Activated naive CD8-positive, alpha-beta T cell treated with anti-CD3 and anti-CD28 coated beads, Interleukin-2, amount 50 U/mL, for 24 hours (primary cell): Measurements from ENCODE around the gene SLC22A23.
A peak's percentile ranks its signal among the peaks of the same experiment; 100 is the strongest.

ENCODE experiments used
- ATAC-seq: fragments of 150-1000 bp; cut with Tn5 transposase; one replicate; pipeline ENCODE4 v1.10.0; 2021
- DNase-seq: peaks from one replicate; pipeline ENCODE4 v3.0.0; 2021
- H3K27ac Mint-ChIP-seq: one replicate; pipeline ENCODE4 v1.8.0; 2021; ENCODE audit warnings: mild to moderate bottlenecking, mixed read lengths
- H3K27me3 Mint-ChIP-seq: one replicate; pipeline ENCODE4 v1.8.0; 2021; ENCODE audit warnings: mixed read lengths
- H3K36me3 Mint-ChIP-seq: one replicate; pipeline ENCODE4 v1.8.0; 2021; ENCODE audit warnings: low read depth, mixed read lengths
- H3K4me1 Mint-ChIP-seq: one replicate; pipeline ENCODE4 v1.8.0; 2021; ENCODE audit warnings: mixed read lengths
- H3K4me3 Mint-ChIP-seq: one replicate; pipeline ENCODE4 v1.8.0; 2021; ENCODE audit warnings: mild to moderate bottlenecking, moderate library complexity, mixed read lengths
- H3K9me3 Mint-ChIP-seq: one replicate; pipeline ENCODE4 v1.8.0; 2021; ENCODE audit warnings: mixed read lengths

The SLC22A23 gene

DNA sequence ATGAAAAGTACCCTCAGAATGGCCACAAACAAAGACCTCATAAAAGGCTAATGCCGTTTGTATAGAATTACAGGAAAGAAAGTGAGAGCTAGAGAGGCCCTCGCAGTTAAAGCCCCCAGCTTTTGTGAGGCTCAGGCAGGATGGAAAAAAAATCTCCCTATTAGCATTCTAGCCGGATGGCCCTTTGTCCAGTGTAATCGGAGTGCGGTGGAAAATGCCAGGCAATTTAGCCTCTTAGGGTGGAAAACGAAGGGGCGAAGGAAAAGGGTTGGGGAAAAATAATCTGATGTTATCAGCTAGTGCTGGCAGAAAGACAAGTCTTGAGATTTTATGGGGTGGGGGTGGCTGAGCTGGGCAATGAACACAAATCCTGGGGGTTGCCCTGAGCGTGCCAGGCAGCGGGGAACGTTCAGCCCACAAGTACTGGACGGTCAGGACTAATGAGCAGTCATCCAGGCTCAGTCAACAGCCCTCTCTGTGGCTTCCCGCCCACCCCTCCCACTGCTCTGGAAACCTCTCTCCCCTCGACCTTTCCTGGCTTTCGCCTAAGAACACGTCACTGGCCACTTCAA, 105.7 kb downstream of the SLC22A23 start:
- no peaks in the 10 kb centered on the region for H3K9me3 Mint-ChIP-seq
- H3K27me3 Mint-ChIP-seq, result peaks cover 2% of the 10 kb centered on the region
- H3K4me3 Mint-ChIP-seq, result no peak overlapping the region
- no peak overlapping the region for H3K27ac Mint-ChIP-seq
- peaks cover 6% of the 10 kb centered on the region for H3K4me1 Mint-ChIP-seq
- no peaks in the 10 kb centered on the region for H3K36me3 Mint-ChIP-seq
- DNase-seq, result no peak
- no peak for ATAC-seq

DNA sequence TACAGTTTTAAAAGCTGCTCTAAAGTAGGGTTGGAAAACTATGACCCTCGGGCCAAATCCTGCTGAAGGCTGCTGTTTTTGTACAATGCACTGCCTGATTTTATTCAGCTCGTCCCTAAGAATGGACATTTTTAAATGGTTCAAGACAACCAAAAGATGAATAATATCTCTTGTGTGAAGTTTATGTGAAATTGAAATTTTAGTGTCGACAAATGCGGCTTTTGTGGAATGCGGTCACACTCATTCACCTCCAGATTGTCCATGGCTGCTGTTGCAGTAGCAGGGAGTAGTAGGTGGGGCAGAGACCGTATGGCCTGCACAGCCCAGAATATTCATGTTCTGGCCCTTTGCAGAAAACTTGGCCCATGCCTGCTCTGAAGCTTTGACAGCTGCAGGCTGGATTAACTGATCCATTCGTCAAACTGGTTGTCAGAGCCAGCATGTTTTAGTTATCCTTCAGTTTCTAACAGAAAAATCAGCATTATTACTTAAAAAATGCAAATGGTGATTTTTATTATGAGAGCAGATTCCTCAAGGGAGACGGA, 106.5 kb downstream of the SLC22A23 start:
- Mint-ChIP-seq H3K27me3 (no peaks in the 10 kb centered on the region), H3K4me1 (peaks cover 2% of the 10 kb centered on the region), H3K9me3 (no peaks in the 10 kb centered on the region), H3K27ac (no peak overlapping the region), H3K36me3 (no peaks in the 10 kb centered on the region), H3K4me3 (no peak overlapping the region)
- DNase-seq, result no peak
- ATAC-seq, result no peak

DNA sequence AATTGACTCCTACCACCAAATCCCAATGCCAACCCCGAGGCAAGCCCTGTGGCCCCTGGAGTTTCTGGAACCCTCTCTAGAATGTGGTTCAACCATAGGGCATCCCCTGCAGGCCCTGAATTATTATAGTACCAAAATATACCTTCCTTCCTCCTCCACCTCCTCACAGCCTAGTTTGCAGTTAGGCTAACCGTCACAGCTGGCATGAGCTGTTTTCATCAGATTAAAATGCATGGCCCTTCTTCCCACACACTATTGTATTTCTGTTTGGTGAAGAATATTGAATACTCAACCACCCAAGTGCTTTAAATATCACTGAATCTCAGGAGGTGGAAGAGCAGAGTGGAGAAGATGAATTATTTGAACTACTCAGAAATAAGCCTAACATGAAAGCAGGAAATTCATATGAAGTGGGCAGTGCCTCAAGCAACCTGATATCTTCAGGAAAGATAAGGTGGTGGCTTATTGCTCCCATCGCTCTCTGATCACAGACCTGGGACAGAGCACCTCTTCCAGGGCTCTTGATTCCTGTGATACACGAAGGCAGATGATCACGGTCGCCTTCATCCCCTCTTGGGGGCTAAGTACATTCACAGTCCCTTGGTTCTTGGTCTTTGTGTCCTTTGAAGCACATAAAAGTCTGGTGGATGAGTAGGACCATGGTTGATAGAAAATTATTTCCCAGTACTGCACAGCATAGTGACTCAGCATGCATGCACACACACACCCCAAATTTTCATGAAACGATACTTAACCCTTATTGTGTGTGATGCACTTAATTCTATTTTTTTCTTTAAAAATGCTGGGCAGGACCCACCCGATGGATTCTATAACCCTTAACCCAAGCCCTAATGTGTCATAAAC, 107.2 kb downstream of the SLC22A23 start:
- no peaks in the 10 kb centered on the region for H3K36me3 Mint-ChIP-seq
- H3K4me3 Mint-ChIP-seq, result no peak overlapping the region
- ATAC-seq (no peak), DNase-seq (no peak)
- no peak overlapping the region for H3K27ac Mint-ChIP-seq
- peaks cover 3% of the 10 kb centered on the region for H3K4me1 Mint-ChIP-seq
- H3K27me3 Mint-ChIP-seq, result no peaks in the 10 kb centered on the region
- H3K9me3 Mint-ChIP-seq, result no peaks in the 10 kb centered on the region

DNA sequence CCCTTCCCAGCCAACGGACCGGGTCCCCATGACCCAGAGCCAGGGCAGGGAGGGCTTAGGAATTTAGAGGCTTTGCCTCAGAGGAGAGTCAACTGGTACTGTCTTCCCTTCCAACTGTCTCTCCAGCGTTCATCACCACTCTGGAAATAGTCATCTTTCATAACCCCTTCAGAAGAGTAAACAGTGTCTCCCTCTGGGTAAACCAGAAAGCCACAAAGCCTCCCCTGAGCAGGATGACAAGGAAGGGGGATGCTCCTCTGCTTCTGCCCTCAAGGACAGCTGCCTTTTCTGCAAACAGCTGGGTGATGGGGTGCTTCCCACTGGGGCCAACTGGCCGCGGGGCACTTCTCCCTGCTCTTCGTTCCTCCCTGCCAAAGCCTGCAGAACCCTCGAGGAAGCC, 108.0 kb downstream of the SLC22A23 start:
- no peak overlapping the region for H3K27ac Mint-ChIP-seq
- ATAC-seq, result no peak
- H3K4me3 Mint-ChIP-seq, result no peak overlapping the region
- no peaks in the 10 kb centered on the region for H3K9me3 Mint-ChIP-seq
- no peaks in the 10 kb centered on the region for H3K36me3 Mint-ChIP-seq
- no peaks in the 10 kb centered on the region for H3K27me3 Mint-ChIP-seq
- peaks cover 4% of the 10 kb centered on the region for H3K4me1 Mint-ChIP-seq
- DNase-seq, result no peak

DNA sequence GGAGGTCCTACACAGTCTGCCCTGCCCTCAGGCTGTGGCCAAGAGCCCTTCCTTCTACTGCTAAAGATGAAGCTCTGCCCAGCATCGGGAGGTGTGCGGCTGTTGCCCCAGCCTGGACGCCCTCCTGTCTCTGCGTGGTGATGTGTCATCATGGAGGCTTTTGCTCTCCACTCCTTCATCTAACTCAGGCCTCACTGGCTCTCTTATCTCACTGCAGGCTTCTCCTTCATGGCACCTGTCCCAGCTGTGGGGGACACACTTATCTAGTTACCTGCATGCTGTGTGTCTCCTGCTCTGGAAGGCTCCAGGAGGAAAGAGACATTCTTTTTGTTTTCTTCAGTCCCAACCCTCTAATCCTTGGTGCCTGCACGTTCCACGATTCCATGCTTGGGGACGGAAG, 109.0 kb downstream of the SLC22A23 start:
- no peaks in the 10 kb centered on the region for H3K9me3 Mint-ChIP-seq
- peaks cover 4% of the 10 kb centered on the region for H3K4me1 Mint-ChIP-seq
- ATAC-seq (no peak), DNase-seq (no peak)
- H3K27me3 Mint-ChIP-seq, result no peaks in the 10 kb centered on the region
- no peak overlapping the region for H3K27ac Mint-ChIP-seq
- no peak overlapping the region for H3K4me3 Mint-ChIP-seq
- H3K36me3 Mint-ChIP-seq, result no peaks in the 10 kb centered on the region

DNA sequence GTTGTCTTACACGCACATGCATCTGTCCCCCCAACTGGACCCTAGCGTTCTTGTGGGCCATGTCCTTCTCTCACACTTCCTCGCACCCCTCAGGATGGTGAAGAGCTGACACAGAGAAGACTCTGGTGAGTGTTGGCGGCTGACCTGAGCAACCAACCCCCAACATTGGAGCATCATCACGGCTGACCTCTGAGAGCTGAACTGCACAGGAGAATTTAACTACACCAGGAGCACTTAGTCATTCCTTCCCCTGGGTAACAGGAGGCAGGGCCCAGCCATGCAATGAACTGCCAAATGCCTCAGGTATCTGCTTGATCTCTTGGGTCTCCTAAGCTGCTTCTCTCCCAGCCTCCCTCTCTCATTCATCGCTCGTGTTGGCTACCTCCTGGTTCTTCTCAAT, 109.6 kb downstream of the SLC22A23 start:
- H3K9me3 Mint-ChIP-seq, result no peaks in the 10 kb centered on the region
- peaks cover 4% of the 10 kb centered on the region for H3K4me1 Mint-ChIP-seq
- no peaks in the 10 kb centered on the region for H3K36me3 Mint-ChIP-seq
- no peak overlapping the region for H3K27ac Mint-ChIP-seq
- no peaks in the 10 kb centered on the region for H3K27me3 Mint-ChIP-seq
- no peak for DNase-seq
- H3K4me3 Mint-ChIP-seq, result no peak overlapping the region
- ATAC-seq, result no peak

DNA sequence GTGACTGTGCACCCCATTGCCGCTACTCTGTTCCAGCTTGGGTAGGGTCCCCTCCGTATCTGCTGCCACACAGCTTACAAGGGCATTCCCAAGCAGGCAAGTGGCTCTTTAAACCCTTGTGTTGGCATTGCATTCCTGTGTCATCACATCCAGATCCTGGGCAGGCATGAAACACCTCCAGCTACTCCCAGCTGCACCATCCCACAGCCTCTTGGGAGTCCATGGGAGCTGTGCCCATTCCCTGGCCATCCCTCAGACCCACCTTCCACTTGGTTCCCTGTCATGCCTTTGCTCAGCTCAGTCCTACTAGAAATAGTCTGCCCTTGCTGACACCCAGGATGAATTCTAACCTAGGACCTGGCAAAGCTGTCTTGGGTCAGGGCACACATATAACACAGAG, 110.4 kb downstream of the SLC22A23 start:
- peaks cover 4% of the 10 kb centered on the region for H3K4me1 Mint-ChIP-seq
- DNase-seq (no peak), ATAC-seq (no peak)
- H3K27ac Mint-ChIP-seq, result no peak overlapping the region
- H3K36me3 Mint-ChIP-seq, result no peaks in the 10 kb centered on the region
- no peaks in the 10 kb centered on the region for H3K27me3 Mint-ChIP-seq
- no peak overlapping the region for H3K4me3 Mint-ChIP-seq
- no peaks in the 10 kb centered on the region for H3K9me3 Mint-ChIP-seq

DNA sequence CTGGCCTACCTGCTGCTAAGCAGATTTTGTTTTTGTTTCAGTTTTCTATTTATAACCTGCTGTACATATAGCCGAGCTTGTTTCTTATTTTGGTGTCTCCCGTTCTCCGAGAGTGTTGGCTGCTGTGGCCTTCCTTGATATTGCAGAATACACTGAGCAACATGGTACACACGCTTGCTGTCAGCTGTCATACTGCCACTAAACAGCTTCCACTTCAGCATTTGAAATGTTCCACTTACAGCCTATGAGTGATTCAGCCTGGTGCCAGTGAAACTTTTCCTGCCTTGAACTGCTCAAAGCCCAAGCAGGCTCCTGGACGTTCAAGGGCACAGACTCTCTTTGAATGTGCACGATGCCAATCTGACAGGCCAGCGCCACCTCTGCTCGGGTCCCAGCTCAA, 111.0 kb downstream of the SLC22A23 start:
- Mint-ChIP-seq H3K4me1 (peaks cover 2% of the 10 kb centered on the region), H3K27me3 (no peaks in the 10 kb centered on the region), H3K9me3 (no peaks in the 10 kb centered on the region), H3K27ac (no peak overlapping the region), H3K36me3 (no peaks in the 10 kb centered on the region), H3K4me3 (no peak overlapping the region)
- ATAC-seq, result no peak
- DNase-seq, result no peak

DNA sequence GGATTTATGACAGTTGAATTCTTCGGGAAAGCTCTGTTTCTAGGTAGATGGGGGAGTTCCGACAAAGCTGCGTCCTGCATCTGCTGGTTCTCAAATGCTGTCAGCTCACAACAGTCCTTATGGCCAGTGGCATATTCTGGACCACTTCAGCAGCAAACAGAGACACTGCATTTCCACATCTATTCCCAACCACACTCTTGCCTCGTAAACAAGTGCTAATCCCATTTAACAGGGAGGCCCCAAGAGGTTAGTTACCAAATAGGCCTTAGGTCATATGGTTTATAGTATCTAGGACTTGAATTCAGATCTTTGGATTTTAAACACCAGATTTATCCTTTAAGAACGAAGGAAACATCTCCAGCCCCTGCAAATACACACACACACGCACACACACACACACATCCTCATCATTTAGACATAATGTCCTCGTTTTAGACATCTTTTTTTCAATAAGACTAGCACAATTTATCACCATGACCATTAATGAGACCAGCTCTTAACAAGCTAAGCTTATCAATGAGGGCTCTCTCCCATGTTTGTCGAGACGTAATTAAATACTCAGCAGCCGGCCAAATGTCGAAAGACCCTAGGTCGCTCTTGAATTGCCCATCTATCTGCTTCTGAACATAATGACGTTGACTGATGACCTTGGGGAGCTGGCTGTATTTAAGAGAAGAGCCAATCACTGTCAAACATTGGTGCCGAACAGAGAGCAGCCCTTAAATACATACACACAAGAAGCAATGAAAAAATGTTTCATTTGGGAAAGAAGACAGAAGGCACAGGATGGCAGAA, 113.6 kb downstream of the SLC22A23 start:
- Mint-ChIP-seq H3K9me3 (no peaks in the 10 kb centered on the region), H3K27me3 (no peaks in the 10 kb centered on the region), H3K4me3 (no peak overlapping the region), H3K36me3 (no peaks in the 10 kb centered on the region), H3K4me1 (peaks cover 6% of the 10 kb centered on the region), H3K27ac (no peak overlapping the region)
- no peak for DNase-seq
- ATAC-seq, result no peak

DNA sequence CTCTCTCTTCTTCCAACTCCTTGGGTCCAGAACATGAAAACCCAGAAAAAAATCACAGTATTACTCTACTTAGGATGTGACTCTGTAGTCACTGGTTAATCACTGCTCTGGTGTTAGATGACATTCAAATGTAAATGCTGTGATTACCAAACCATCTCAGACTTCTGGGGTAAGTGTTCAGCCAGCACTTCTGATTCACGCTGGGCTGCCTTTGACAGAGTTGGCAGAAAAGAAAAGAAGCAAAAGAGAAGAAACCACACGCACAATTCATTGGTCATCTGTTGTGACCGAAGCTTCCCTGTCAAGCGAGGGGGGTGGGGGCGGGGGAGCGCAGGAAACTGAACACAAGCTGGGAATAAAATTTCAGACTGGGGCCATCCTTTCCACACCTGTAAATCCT, 115.4 kb downstream of the SLC22A23 start:
- ATAC-seq (no peak), DNase-seq (no peak)
- Mint-ChIP-seq H3K9me3 (no peaks in the 10 kb centered on the region), H3K4me1 (peaks cover 18% of the 10 kb centered on the region), H3K27ac (no peak overlapping the region), H3K27me3 (no peaks in the 10 kb centered on the region), H3K4me3 (no peak overlapping the region), H3K36me3 (no peaks in the 10 kb centered on the region)

DNA sequence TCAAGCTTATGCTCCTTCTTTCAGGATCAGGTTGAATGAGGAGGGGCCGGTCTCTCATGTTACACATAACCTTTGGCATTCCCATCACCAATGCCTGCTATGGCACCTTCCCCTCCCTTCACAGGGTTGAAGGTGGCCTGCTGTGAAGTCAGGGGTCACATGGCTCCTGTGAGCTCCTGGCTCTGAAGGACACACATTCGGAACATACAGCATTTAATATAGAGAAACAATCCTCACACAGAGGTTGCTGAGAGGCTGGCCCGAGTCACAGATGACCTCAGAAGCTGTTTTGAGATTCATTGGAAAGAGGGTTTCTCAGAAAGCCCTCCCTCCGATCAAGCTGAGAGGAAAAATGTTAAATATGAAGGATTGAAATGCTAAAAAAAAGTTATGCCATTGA, 116.0 kb downstream of the SLC22A23 start:
- Mint-ChIP-seq H3K36me3 (no peaks in the 10 kb centered on the region), H3K27me3 (peaks cover 4% of the 10 kb centered on the region), H3K9me3 (no peaks in the 10 kb centered on the region), H3K4me3 (no peak overlapping the region), H3K27ac (no peak overlapping the region), H3K4me1 (peaks cover 18% of the 10 kb centered on the region)
- no peak for DNase-seq
- no peak for ATAC-seq

DNA sequence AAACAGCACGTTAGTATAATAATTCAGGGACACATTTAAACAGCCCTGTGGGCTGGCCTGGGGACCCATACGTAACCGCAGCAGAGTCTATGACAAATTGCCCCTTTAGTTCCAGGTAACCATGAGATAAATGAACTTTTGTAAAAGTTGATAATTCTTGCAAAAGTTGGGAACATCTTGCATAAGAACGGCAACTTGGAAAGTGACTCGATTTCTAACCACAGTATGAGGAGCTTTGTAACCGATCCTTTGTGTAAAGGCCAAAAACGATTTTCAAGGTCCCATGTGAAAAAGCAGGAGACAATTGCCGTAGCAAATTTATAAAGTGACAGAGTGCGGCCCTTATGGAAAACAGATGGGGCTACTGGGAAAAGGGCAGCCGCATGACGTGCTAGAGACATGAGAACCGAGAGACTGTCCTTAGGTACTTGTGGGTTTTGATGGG, 116.5 kb downstream of the SLC22A23 start:
- H3K27me3 Mint-ChIP-seq, result peaks cover 4% of the 10 kb centered on the region
- H3K4me1 Mint-ChIP-seq, result peaks cover 18% of the 10 kb centered on the region
- ATAC-seq, result no peak

DNA sequence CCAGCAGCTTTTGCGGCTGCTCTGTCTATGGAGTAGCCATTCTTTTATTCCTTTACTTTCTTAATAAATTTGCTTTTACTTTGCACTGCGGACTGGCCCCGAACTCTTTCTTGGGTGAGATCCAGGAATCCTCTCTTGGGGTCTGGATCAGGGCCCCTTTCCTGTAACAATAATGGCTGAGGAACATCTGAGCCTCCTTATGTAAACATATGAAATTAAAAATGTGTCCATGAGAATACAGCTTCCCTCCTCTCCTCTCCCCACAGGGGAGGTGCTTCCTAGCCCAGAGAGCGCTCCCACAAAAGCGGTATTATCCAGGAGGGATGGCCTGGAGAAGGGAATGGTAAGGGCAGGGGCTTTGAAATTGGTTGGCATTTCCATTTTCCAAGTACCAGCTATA, 117.0 kb downstream of the SLC22A23 start:
- Mint-ChIP-seq H3K4me1 (peaks cover 18% of the 10 kb centered on the region), H3K4me3 (no peak overlapping the region), H3K36me3 (no peaks in the 10 kb centered on the region), H3K27me3 (peaks cover 4% of the 10 kb centered on the region), H3K9me3 (no peaks in the 10 kb centered on the region), H3K27ac (no peak overlapping the region)
- no peak for ATAC-seq
- no peak for DNase-seq

More for the DNA sequence above, 116.5 kb downstream of the SLC22A23 start:
- no peak for DNase-seq
- Mint-ChIP-seq H3K9me3 (no peaks in the 10 kb centered on the region), H3K27ac (no peak overlapping the region), H3K4me3 (no peak overlapping the region), H3K36me3 (no peaks in the 10 kb centered on the region)

DNA sequence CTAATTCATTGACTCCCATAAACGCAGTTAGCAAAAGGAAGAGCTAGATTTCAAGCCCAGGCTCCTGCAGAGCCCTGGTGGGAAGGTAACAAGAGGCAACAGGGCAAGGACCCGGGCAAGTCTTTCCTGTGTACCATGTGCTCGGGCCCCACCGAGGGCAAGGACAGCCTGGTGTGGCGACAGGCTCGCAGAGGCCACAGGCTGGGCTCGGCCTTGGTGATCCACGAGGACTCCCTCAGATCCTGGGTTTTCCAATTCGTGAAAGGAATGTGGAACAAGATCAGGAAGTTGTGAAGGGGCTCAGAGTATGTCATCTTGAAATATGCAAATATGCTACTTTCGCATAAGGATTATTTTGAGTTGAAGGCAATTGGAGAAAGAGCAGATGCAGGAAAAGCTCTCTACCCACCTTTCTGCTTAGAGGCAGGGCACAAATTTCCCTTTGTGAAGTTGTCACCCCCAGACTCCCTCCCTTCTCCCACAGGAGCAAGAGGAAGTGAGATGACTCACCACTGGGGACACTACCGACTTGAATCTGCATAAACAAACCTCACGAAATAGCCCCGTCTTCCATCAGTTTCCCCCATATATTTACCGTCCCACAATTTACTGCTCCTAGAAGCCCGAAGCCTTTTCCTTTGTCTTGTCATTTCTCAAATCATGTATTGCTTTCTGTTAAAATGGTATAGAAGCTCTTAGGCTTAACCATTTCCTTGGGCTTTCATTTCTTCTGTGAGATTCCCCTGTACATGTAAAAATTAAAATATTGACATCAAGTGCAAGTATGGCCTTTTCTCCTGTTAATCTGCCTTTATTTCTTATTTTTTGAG, 119.1 kb downstream of the SLC22A23 start:
- ATAC-seq (peak; percentile 62), DNase-seq (no peak)
- Mint-ChIP-seq H3K4me1 (peaks cover 16% of the 10 kb centered on the region), H3K36me3 (no peaks in the 10 kb centered on the region), H3K9me3 (no peaks in the 10 kb centered on the region), H3K4me3 (no peak overlapping the region), H3K27me3 (peaks cover 5% of the 10 kb centered on the region), H3K27ac (peak overlapping the region; percentile 50)
